GM18502 (cell line): Measurements from ENCODE around the gene EFCAB12.

Source experiments
- ATAC-seq: cut with Tn5 transposase; IDR thresholded peaks from one replicate; pipeline ENCODE4 v1.9.1; 2021; ENCODE audit warnings: mild to moderate bottlenecking; ENCODE audit not compliant: unreplicated experiment, poor library complexity

EFCAB12 gene

GRCh38 chr3:129446926-129447325, 18.5 kb upstream of the EFCAB12 start:
- no peak for ATAC-seq

- no peak for ATAC-seq
These were observed 17.0 kb upstream of the EFCAB12 start for GRCh38 chr3:129445471-129445870.

GRCh38 chr3:129442947-129443346, 14.5 kb upstream of the EFCAB12 start:
- no peak for ATAC-seq

- no peak for ATAC-seq
These were observed 14.1 kb upstream of the EFCAB12 start for GRCh38 chr3:129442486-129442885.

GRCh38 chr3:129441782-129442181, 13.3 kb upstream of the EFCAB12 start:
- ATAC-seq = no peak

GRCh38 chr3:129441215-129441614, 12.8 kb upstream of the EFCAB12 start:
- no peak for ATAC-seq

GRCh38 chr3:129440618-129441190, 12.3 kb upstream of the EFCAB12 start:
- ATAC-seq = no peak

GRCh38 chr3:129439817-129440617, 11.6 kb upstream of the EFCAB12 start, which contains the start of the genes IFT122 and MBD4:
TSS of gene IFT122 (plus strand) at chr3:129440224. CDS start at chr3:129440331, 107 bp downstream.
TSS of gene MBD4 (minus strand) at chr3:129439948. CDS start at chr3:129439833, 115 bp downstream.
- ATAC-seq = peak; percentile 87

- peak; percentile 21 for ATAC-seq
These were observed 10.9 kb upstream of the EFCAB12 start for GRCh38 chr3:129439226-129439816.

- ATAC-seq = no peak
These were observed 6.9 kb upstream of the EFCAB12 start for GRCh38 chr3:129435367-129435766.

GRCh38 chr3:129434140-129434539, 5.7 kb upstream of the EFCAB12 start:
- no peak for ATAC-seq

GRCh38 chr3:129433565-129433964, 5.1 kb upstream of the EFCAB12 start:
- no peak for ATAC-seq

- no peak for ATAC-seq
These were observed 4.2 kb upstream of the EFCAB12 start for GRCh38 chr3:129432671-129433070.

- no peak for ATAC-seq
These were observed 3.6 kb upstream of the EFCAB12 start for GRCh38 chr3:129432036-129432435.

- ATAC-seq = no peak
These were observed 1.2 kb upstream of the EFCAB12 start for GRCh38 chr3:129429602-129430001.

GRCh38 chr3:129429080-129429451, 630 bp upstream of the EFCAB12 start:
- no peak for ATAC-seq

- ATAC-seq = no peak
These were observed 445 bp downstream of the EFCAB12 start for GRCh38 chr3:129428007-129428375.

- ATAC-seq = no peak
These were observed 2.8 kb downstream of the EFCAB12 start for GRCh38 chr3:129425619-129426018.

GRCh38 chr3:129425213-129425612, 3.2 kb downstream of the EFCAB12 start:
- ATAC-seq = no peak

GRCh38 chr3:129424185-129424841, 4.1 kb downstream of the EFCAB12 start:
- peak; percentile 49 for ATAC-seq

- ATAC-seq = no peak
These were observed 5.5 kb downstream of the EFCAB12 start for GRCh38 chr3:129422897-129423296.
